Measurements from ENCODE around the gene ABCC12.

ABCC12 gene

GRCh38 chr16:48131201-48131935, 24.4 kb downstream of the ABCC12 start:
- no peak for FAIRE-seq

GRCh38 chr16:48129926-48130325, 25.9 kb downstream of the ABCC12 start:
- FAIRE-seq = no peak

GRCh38 chr16:48128769-48129168, 27.0 kb downstream of the ABCC12 start:
- FAIRE-seq = no peak

- no peak for FAIRE-seq
Measured at GRCh38 chr16:48126801-48127644, 28.8 kb downstream of the ABCC12 start.

- FAIRE-seq = no peak
Measured at GRCh38 chr16:48125888-48126287, 29.9 kb downstream of the ABCC12 start.

- FAIRE-seq = no peak
Measured at GRCh38 chr16:48124266-48124665, 31.5 kb downstream of the ABCC12 start.

GRCh38 chr16:48123104-48123788, 32.5 kb downstream of the ABCC12 start:
- no peak for FAIRE-seq

GRCh38 chr16:48121276-48121675, 34.5 kb downstream of the ABCC12 start:
- no peak for FAIRE-seq

- no peak for FAIRE-seq
Measured at GRCh38 chr16:48118841-48119240, 37.0 kb downstream of the ABCC12 start.

- no peak for FAIRE-seq
Measured at GRCh38 chr16:48117217-48118105, 38.3 kb downstream of the ABCC12 start.

GRCh38 chr16:48115299-48115698, 40.5 kb downstream of the ABCC12 start:
- no peak for FAIRE-seq

- no peak for FAIRE-seq
Measured at GRCh38 chr16:48114410-48114809, 41.4 kb downstream of the ABCC12 start.

GRCh38 chr16:48113471-48113870, 42.3 kb downstream of the ABCC12 start:
- no peak for FAIRE-seq

- no peak for FAIRE-seq
Measured at GRCh38 chr16:48113001-48113400, 42.8 kb downstream of the ABCC12 start.

- no peak for FAIRE-seq
Measured at GRCh38 chr16:48112600-48112999, 43.2 kb downstream of the ABCC12 start.

GRCh38 chr16:48110982-48111381, 44.8 kb downstream of the ABCC12 start:
- no peak for FAIRE-seq

GRCh38 chr16:48110000-48110399, 45.8 kb downstream of the ABCC12 start:
- FAIRE-seq = no peak

GRCh38 chr16:48109475-48109874, 46.3 kb downstream of the ABCC12 start:
- no peak for FAIRE-seq

GRCh38 chr16:48106446-48106845, 49.3 kb downstream of the ABCC12 start:
- no peak for FAIRE-seq
